ENCODE data around the gene LRPPRC.

LRPPRC gene

GRCh38 chr2:43874776-43875451 lies 120.9 kb downstream of the LRPPRC start:
- no peak for DNase-seq (ENCODE audit: low read depth)
- H3K4me3 ChIP-seq (ENCODE audit: low read length) = no peak overlapping the region
- no peak for TF ChIP-seq CTCF (conservative IDR thresholded peaks at IDR 0.05; ENCODE audit: low read length)

- no peak for DNase-seq (ENCODE audit: low read depth)
Observed at GRCh38 chr2:43872151-43872550, 123.6 kb downstream of the LRPPRC start.

GRCh38 chr2:43855292-43855691 lies 140.5 kb downstream of the LRPPRC start:
- TF ChIP-seq CTCF (conservative IDR thresholded peaks at IDR 0.05; ENCODE audit: low read length) = no peak
- DNase-seq (ENCODE audit: low read depth) = no peak
- no peak overlapping the region for H3K4me3 ChIP-seq (ENCODE audit: low read length)

More at GRCh38 chr2:43872151-43872550, 123.6 kb downstream of the LRPPRC start:
- no peak overlapping the region for H3K4me3 ChIP-seq (ENCODE audit: low read length)
- TF ChIP-seq CTCF (conservative IDR thresholded peaks at IDR 0.05; ENCODE audit: low read length) = no peak

- TF ChIP-seq CTCF (conservative IDR thresholded peaks at IDR 0.05; ENCODE audit: low read length) = no peak
- DNase-seq (ENCODE audit: low read depth) = no peak
- no peak overlapping the region for H3K4me3 ChIP-seq (ENCODE audit: low read length)
Observed at GRCh38 chr2:43854671-43855070, 141.1 kb downstream of the LRPPRC start.

GRCh38 chr2:43853141-43854081 lies 142.4 kb downstream of the LRPPRC start:
- no peak for DNase-seq (ENCODE audit: low read depth)
- TF ChIP-seq CTCF (conservative IDR thresholded peaks at IDR 0.05; ENCODE audit: low read length) = no peak
- H3K4me3 ChIP-seq (ENCODE audit: low read length) = no peak overlapping the region

DNA sequence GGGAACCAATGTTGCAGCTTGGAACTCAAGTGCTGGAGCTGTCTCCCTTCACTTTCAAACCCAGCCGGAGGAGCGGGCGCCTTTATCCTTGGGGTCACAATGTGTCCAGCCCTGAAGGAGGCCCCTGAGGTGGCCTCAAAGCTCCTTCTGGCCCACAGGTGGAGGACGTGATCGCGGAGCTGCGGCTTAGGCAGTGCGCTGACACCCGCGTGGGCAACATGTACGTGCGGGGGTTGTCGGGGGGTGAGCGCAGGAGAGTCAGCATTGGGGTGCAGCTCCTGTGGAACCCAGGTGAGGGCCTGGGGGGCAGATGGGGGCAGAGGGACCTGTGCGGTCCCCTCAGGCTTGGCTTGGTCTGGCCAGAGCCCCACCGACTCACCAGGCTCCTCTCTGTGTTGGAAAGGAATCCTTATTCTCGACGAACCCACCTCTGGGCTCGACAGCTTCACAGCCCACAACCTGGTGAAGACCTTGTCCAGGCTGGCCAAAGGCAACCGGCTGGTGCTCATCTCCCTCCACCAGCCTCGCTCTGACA lies 143.5 kb downstream of the LRPPRC start:
- no peak overlapping the region for H3K4me3 ChIP-seq (ENCODE audit: low read length)
- no peak for DNase-seq (ENCODE audit: low read depth)
- TF ChIP-seq CTCF (conservative IDR thresholded peaks at IDR 0.05; ENCODE audit: low read length) = no peak

All from AG10803 (cell line).